VCaP (cell line): ENCODE data around the gene MMP12.

ENCODE experiments used
- H3K27ac ChIP-seq: fragments of 450-650 bp; 2 replicates; pipeline ENCODE4 v1.5.1; 2017
- CTCF ChIP-seq: fragments of 450-650 bp; conservative IDR thresholded peaks from 2 replicates; pipeline ENCODE4 v1.5.1; 2017; ENCODE audit warnings: mild to moderate bottlenecking, moderate library complexity

The MMP12 gene

GRCh38 chr11:102843489-102843888, 31.3 kb downstream of the MMP12 start, which contains the start of gene MMP3:
TSS of gene MMP3 (minus strand) at chr11:102843609. CDS start at chr11:102843546, 63 bp downstream.
- H3K27ac ChIP-seq = no peak within 1 kb of the TSS
- no peak for TF ChIP-seq CTCF

- no peak for TF ChIP-seq CTCF
- no peak overlapping the region for H3K27ac ChIP-seq
Measured at GRCh38 chr11:102842930-102843329, 31.9 kb downstream of the MMP12 start.

- TF ChIP-seq CTCF = no peak
- peak overlapping the region; percentile 1; the same call in 1 of the 2 replicates for H3K27ac ChIP-seq
Measured at GRCh38 chr11:102840018-102840417, 34.8 kb downstream of the MMP12 start.

- H3K27ac ChIP-seq = peak overlapping the region; percentile 96; the same call in 1 of the 2 replicates
- no peak for TF ChIP-seq CTCF
Measured at GRCh38 chr11:102837646-102838045, 37.1 kb downstream of the MMP12 start.

DNA sequence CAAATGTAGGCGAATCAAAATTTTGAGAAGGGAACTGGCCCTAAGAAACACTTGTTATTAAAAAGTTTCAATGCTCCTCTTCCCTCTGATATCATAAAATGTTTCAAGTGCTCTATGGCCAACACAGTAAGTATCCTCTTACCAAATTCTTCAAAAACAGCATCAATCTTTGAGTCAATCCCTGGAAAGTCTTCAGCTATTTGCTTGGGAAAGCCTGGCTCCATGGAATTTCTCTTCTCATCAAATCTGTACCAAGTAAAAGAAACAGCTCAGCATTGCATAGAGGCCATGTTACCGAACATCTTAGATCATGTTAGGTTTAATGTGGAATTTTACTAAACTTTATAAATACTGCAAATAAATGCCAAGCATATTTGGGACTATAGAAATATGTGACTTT, 37.6 kb downstream of the MMP12 start:
- TF ChIP-seq CTCF = no peak
- peak overlapping the region; percentile 96 for H3K27ac ChIP-seq

DNA sequence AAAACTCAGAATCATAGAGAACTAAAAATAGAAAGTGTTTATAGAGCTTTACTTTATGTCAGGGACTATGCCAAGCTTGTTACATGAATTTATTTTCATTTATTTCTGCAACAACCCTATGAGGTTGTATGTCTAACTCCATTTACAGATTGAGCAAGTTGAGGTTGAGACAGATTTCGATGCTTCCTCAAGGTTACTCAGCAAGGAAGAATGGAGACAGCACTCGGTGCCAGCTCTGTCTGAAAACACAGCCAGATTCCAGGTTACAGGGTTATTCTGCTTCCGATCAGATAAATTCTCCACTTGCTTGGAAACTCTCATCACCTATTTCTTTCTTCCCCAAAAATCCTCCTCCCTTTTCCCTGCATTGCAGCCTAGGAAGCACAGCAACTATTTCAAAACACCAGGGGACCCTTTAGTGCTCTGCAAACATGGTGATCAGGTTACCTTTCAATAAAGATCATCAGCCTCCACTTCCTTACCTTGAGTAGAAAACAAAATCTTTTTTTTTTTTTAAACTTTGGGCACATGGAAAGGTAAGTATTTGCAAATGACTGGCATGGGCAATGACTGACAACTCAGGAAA, 38.4 kb downstream of the MMP12 start:
- peak overlapping the region; percentile 96 for H3K27ac ChIP-seq
- no peak for TF ChIP-seq CTCF

DNA sequence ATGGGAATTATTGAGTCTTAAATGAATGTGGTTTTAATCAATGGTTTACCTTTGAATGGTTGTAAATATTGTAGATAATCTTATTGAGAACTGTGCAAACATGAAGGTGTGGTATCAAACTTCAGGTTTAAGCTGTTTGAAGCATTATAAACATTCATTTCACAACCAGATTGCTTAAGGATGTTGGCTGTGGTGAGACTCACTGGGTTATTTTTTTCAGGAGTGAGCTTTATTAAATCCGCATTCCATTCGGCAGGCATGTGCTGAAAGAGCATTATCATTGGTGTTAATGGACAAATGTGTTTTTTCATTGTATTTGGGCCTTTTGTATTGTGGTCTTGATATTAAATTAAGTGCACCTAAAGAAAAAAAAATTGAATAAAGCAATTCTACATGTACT, 41.1 kb downstream of the MMP12 start:
- no peak for TF ChIP-seq CTCF
- H3K27ac ChIP-seq = peak overlapping the region; percentile 96
